ENCODE data around the gene SUSD3. TPM values are rescaled to one million over a fixed set of nuclear protein-coding genes. Genes with fewer than 3 reads are reported as not detected.

SUSD3 gene
- 1 to 10 TPM in 3 of 4 donors, under 1 TPM in 1; 0.83 to 3.3 (median 1.4) TPM for total RNA-seq

- intact Hi-C loops (cut with DNase I): no loop called here
- no peaks in the 10 kb centered on the region for H3K36me3 ChIP-seq
- peak within 1 kb of the TSS; percentile 26 to 68 (median 47) for H3K27ac ChIP-seq (replicated peaks in 1 of 4)
- H3K4me1 ChIP-seq: peaks cover 16 to 31% (median 27%) of the 10 kb centered on the region in 4 donors
- no peak for TF ChIP-seq POLR2A (IDR thresholded peaks at IDR 0.05; ENCODE audit: low read depth)
- no peak for TF ChIP-seq CTCF (IDR thresholded peaks at IDR 0.05)
- TF ChIP-seq EP300 (IDR thresholded peaks at IDR 0.05): no peak
- TF ChIP-seq POLR2AphosphoS5 (IDR thresholded peaks at IDR 0.05): no peak
- WGBS: 9% methylated on average over 7 of the region's 55 CpGs
- no peak for DNase-seq (ENCODE audit: extremely low spot score)
- peaks cover 0 to 21% (median 0%) of the 10 kb centered on the region in 4 donors for H3K27me3 ChIP-seq
- H3K9me3 ChIP-seq: no peaks in the 10 kb centered on the region
- peak within 1 kb of the TSS; percentile 53 to 68 (median 57) for H3K4me3 ChIP-seq
Observed at GRCh38 chr9:93058355-93059010, at the start of gene SUSD3. SUSD3 (plus strand) TSS chr9:93058701; CDS start chr9:93058743, 42 bp downstream.

- peaks cover 0 to 6% (median 0%) of the 10 kb centered on the region in 4 donors for H3K27me3 ChIP-seq
- WGBS: 90% methylated on average over 20 of the region's 21 CpGs
- H3K27ac ChIP-seq (replicated peaks in 1 of 4): no peak overlapping the region
- no peak overlapping the region for H3K4me3 ChIP-seq
- peaks cover 0 to 4% (median 0%) of the 10 kb centered on the region in 4 donors for H3K36me3 ChIP-seq
- intact Hi-C loops (cut with DNase I): loop anchor here (10.0 kb wide), 2 partner anchors 75 to 295 kb away; no protein-coding TSS in a partner anchor
- no peaks in the 10 kb centered on the region for H3K4me1 ChIP-seq
- TF ChIP-seq EP300 (IDR thresholded peaks at IDR 0.05) (no peak), POLR2AphosphoS5 (IDR thresholded peaks at IDR 0.05) (no peak), CTCF (IDR thresholded peaks at IDR 0.05) (no peak), POLR2A (IDR thresholded peaks at IDR 0.05; ENCODE audit: low read depth) (no peak)
- H3K9me3 ChIP-seq: no peaks in the 10 kb centered on the region
- no peak for DNase-seq (ENCODE audit: extremely low spot score)
Observed at GRCh38 chr9:93009337-93010015, 49.0 kb upstream of the SUSD3 start.

- intact Hi-C loops (cut with DNase I): no loop called here
- 88% methylated on average over 10 of the region's 13 CpGs for WGBS
Observed at GRCh38 chr9:93010056-93010455, 48.4 kb upstream of the SUSD3 start.

GRCh38 chr9:93010704-93011103, 47.8 kb upstream of the SUSD3 start:
- intact Hi-C loops (cut with DNase I): no loop called here
- 67% methylated on average over 1 of the region's 4 CpGs for WGBS
- Histone ChIP-seq H3K27me3 (peaks cover 0 to 6% (median 0%) of the 10 kb centered on the region in 4 donors), H3K4me1 (no peaks in the 10 kb centered on the region), H3K36me3 (peaks cover 0 to 4% (median 0%) of the 10 kb centered on the region in 4 donors), H3K4me3 (no peak overlapping the region), H3K27ac (replicated peaks in 1 of 4) (no peak overlapping the region), H3K9me3 (no peaks in the 10 kb centered on the region)
- DNase-seq (ENCODE audit: extremely low spot score): no peak
- no peak for TF ChIP-seq POLR2AphosphoS5 (IDR thresholded peaks at IDR 0.05)
- no peak for TF ChIP-seq POLR2A (IDR thresholded peaks at IDR 0.05; ENCODE audit: low read depth)

More at GRCh38 chr9:93010056-93010455, 48.4 kb upstream of the SUSD3 start:
- Histone ChIP-seq H3K27me3 (peaks cover 0 to 6% (median 0%) of the 10 kb centered on the region in 4 donors), H3K36me3 (peaks cover 0 to 4% (median 0%) of the 10 kb centered on the region in 4 donors), H3K9me3 (no peaks in the 10 kb centered on the region), H3K4me1 (no peaks in the 10 kb centered on the region), H3K4me3 (no peak overlapping the region), H3K27ac (replicated peaks in 1 of 4) (no peak overlapping the region)
- TF ChIP-seq CTCF (IDR thresholded peaks at IDR 0.05) (no peak), EP300 (IDR thresholded peaks at IDR 0.05) (no peak), POLR2AphosphoS5 (IDR thresholded peaks at IDR 0.05) (no peak)
- DNase-seq (ENCODE audit: extremely low spot score): no peak

GRCh38 chr9:93011114-93011513, 47.4 kb upstream of the SUSD3 start:
- WGBS: 94% methylated on average over 2 of the region's 8 CpGs
- TF ChIP-seq POLR2AphosphoS5 (IDR thresholded peaks at IDR 0.05) (no peak), EP300 (IDR thresholded peaks at IDR 0.05) (no peak), POLR2A (IDR thresholded peaks at IDR 0.05; ENCODE audit: low read depth) (no peak), CTCF (IDR thresholded peaks at IDR 0.05) (no peak)
- Histone ChIP-seq H3K36me3 (peaks cover 0 to 4% (median 0%) of the 10 kb centered on the region in 4 donors), H3K27ac (replicated peaks in 1 of 4) (no peak overlapping the region), H3K4me3 (no peak overlapping the region), H3K9me3 (no peaks in the 10 kb centered on the region), H3K4me1 (no peaks in the 10 kb centered on the region), H3K27me3 (peaks cover 0 to 6% (median 0%) of the 10 kb centered on the region in 4 donors)
- DNase-seq (ENCODE audit: extremely low spot score): no peak
- intact Hi-C loops (cut with DNase I): no loop called here
